Measurements from ENCODE around the gene CCDC184.

CCDC184 gene

GRCh38 chr12:48177982-48178381 is 5.5 kb upstream of the CCDC184 start:
- no peak for DNase-seq (ENCODE audit: low read depth in 4 of 4, low spot score in 1 of 4)

- no peak for DNase-seq (ENCODE audit: low read depth in 4 of 4, low spot score in 1 of 4)
Observed at GRCh38 chr12:48179466-48179865, 4.0 kb upstream of the CCDC184 start.

- DNase-seq (ENCODE audit: low read depth in 4 of 4, low spot score in 1 of 4) = no peak
Observed at GRCh38 chr12:48180424-48180823, 3.0 kb upstream of the CCDC184 start.

- DNase-seq (ENCODE audit: low read depth in 4 of 4, low spot score in 1 of 4) = no peak
Observed at GRCh38 chr12:48180857-48181495, 2.5 kb upstream of the CCDC184 start.

GRCh38 chr12:48182631-48183030 is 813 bp upstream of the CCDC184 start:
- no peak for DNase-seq (ENCODE audit: low read depth in 4 of 4, low spot score in 1 of 4)

GRCh38 chr12:48183876-48184548 is 568 bp downstream of the CCDC184 start:
- no peak for DNase-seq (ENCODE audit: low read depth in 4 of 4, low spot score in 1 of 4)

GRCh38 chr12:48184549-48184922 is 1.1 kb downstream of the CCDC184 start:
- DNase-seq (ENCODE audit: low read depth in 4 of 4, low spot score in 1 of 4) = no peak

GRCh38 chr12:48185181-48185919 is 1.9 kb downstream of the CCDC184 start:
- no peak for DNase-seq (ENCODE audit: low read depth in 4 of 4, low spot score in 1 of 4)

GRCh38 chr12:48187916-48188695 is 4.7 kb downstream of the CCDC184 start:
- no peak for DNase-seq (ENCODE audit: low read depth in 4 of 4, low spot score in 1 of 4)

- DNase-seq (ENCODE audit: low read depth in 4 of 4, low spot score in 1 of 4) = peak in 3 of 4 experiments; percentile 39 to 66 (median 55)
Observed at GRCh38 chr12:48189331-48190125, 6.1 kb downstream of the CCDC184 start.

- no peak for DNase-seq (ENCODE audit: low read depth in 4 of 4, low spot score in 1 of 4)
Observed at GRCh38 chr12:48191096-48191495, 7.7 kb downstream of the CCDC184 start.

GRCh38 chr12:48192861-48193260 is 9.4 kb downstream of the CCDC184 start:
- DNase-seq (ENCODE audit: low read depth in 4 of 4, low spot score in 1 of 4) = no peak

- no peak for DNase-seq (ENCODE audit: low read depth in 4 of 4, low spot score in 1 of 4)
Observed at GRCh38 chr12:48193623-48194022, 10.2 kb downstream of the CCDC184 start.

- no peak for DNase-seq (ENCODE audit: low read depth in 4 of 4, low spot score in 1 of 4)
Observed at GRCh38 chr12:48194799-48195201, 11.4 kb downstream of the CCDC184 start.

- DNase-seq (ENCODE audit: low read depth in 4 of 4, low spot score in 1 of 4) = no peak
Observed at GRCh38 chr12:48197549-48197970, 14.1 kb downstream of the CCDC184 start.

GRCh38 chr12:48197971-48198671 is 14.7 kb downstream of the CCDC184 start:
- DNase-seq (ENCODE audit: low read depth in 4 of 4, low spot score in 1 of 4) = peak; percentile 71 to 91 (median 82)

- peak in 2 of 4 experiments; percentile 15 to 16 for DNase-seq (ENCODE audit: low read depth in 4 of 4, low spot score in 1 of 4)
Observed at GRCh38 chr12:48198672-48198971, 15.2 kb downstream of the CCDC184 start.

- DNase-seq (ENCODE audit: low read depth in 4 of 4, low spot score in 1 of 4) = no peak
Observed at GRCh38 chr12:48198985-48199384, 15.5 kb downstream of the CCDC184 start.

- DNase-seq (ENCODE audit: low read depth in 4 of 4, low spot score in 1 of 4) = no peak
Observed at GRCh38 chr12:48199774-48200221, 16.4 kb downstream of the CCDC184 start.

GRCh38 chr12:48201091-48201490 is 17.6 kb downstream of the CCDC184 start:
- no peak for DNase-seq (ENCODE audit: low read depth in 4 of 4, low spot score in 1 of 4)

Data from stimulated activated CD4-positive, alpha-beta T cell treated with anti-CD3 and anti-CD28 coated beads, Interleukin-1b, Interleukin-23, amount 100 ng/mL, for 24 hours (primary cell).